ELR (cell line): Measurements from ENCODE around the gene KIF9.
"Not testable (repeated sequence)": the region's sequence is repeated elsewhere in the genome, so short reads cannot be mapped to it uniquely, and the experiment has no call there.

Source experiments
- DNase-seq: peaks from one replicate; pipeline ENCODE4 v3.0.0-alpha.2; 2015; ENCODE audit warnings: low read depth

KIF9 gene

DNA sequence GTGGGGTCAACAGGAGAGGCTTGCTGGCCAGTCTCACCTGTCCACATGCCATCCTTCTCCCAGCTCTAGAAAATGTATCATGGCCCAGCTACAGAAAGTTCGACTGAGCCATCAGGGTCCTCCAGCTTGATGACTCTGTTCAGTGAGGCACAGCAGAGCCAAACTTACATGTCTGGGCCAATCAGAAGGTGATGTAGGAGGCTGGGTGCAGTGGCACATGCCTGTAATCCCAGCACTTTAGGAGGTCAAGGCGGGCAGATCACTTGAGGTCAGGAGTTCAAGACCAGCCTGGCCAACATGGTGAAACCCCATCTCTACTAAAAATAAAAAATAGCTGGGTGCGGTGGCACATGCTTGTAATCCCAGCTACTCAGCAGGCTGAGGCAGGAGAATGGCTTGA is 31.5 kb downstream of the KIF9 start:
- not testable (repeated sequence) for DNase-seq

DNA sequence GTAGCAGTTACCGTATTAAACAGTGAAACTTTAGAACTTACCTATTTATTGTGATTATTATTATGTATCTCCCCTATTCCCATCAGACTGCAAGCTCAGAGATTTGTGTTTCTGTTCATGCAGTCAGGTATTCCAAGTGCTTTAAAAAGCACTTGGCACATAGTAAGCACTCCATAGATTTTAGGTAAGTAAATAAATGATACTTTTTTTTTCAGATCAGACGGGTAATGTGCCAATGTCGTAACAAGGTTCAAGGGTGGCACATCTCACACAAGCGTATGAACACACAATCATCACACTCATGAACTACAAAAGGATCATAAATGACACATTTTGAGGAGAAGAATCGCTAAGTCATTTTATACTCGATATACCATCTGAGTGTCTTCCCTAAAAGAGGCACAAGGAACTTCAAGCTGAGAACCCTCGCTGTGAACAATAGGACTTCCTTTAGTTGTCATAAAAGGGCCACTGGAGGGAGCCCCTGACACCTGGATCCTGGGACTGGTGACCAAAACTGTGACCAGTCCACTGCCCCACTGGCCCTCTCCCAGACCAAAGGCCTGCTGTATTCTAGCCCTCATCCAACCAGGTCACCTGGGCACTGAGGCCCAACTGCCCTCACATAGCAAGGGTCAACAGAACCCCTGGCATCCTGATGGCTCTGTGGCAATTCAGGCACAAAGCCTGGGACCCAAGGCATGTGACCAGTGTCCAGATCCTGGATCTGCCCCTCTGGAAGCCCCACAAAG is 32.1 kb downstream of the KIF9 start:
- DNase-seq = peak; percentile 56

DNA sequence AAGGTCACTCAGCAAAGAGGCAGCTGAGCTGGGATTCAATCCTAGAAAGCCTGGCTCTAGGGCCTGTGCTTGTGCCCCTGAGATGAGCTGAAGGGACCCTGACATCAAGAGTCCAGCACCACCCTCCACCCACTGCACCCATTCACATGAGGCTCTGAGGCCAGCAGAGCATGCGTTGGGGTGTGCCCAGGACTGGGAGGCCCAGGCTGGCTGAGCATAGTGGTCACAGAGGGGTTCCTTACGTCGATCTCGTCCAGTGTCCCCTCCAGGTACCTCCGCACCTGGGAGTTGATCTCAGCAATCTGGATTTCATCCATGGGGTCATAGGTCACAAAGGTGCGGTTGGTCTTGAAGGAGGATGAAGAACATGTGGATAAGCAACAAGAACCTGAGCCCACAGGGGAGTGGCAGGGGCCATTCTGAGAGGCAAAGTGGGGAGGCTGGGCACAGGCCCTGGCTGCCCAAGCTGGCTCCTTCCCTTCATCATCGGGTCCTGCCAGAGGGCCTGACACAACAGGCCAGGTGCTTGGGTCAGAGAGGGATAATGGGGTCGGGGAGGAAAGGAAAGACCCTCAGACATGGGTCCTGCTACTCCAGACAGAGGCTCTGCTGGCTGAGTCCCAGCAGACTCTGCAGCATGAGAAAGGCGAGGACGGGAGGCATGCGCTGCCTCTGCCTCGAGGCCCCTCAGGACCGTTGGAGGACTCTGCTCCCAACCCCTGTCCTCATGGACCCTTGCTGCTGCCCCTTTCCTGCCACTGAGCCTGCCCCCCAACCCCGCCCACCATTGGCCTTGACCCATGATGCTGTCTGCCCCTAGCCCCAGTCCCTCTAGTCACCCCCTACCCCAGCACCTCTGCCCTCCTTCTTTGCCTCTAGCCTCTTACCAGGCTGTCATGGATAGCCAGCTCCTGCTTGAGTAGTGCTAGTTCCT is 35.2 kb downstream of the KIF9 start:
- DNase-seq = no peak

DNA sequence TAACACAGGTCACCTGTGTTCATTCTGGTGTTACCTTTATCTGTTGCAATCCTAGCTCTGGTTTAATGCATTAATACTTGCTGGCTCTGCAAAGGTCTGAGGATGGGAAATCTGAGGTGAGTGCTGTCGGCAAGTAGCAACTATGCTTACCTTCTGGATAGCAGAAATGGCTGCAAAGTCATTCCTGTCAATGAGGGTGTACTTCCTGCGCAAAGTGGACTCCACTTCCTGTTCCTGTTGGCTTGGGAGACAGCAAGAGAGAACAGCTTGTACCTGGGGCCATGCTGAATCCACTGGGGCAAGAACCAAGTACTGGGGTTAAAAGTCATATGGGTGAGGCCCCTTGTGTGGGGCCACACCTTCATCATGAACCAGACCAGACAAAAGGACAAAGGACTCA is 37.3 kb downstream of the KIF9 start:
- no peak for DNase-seq

DNA sequence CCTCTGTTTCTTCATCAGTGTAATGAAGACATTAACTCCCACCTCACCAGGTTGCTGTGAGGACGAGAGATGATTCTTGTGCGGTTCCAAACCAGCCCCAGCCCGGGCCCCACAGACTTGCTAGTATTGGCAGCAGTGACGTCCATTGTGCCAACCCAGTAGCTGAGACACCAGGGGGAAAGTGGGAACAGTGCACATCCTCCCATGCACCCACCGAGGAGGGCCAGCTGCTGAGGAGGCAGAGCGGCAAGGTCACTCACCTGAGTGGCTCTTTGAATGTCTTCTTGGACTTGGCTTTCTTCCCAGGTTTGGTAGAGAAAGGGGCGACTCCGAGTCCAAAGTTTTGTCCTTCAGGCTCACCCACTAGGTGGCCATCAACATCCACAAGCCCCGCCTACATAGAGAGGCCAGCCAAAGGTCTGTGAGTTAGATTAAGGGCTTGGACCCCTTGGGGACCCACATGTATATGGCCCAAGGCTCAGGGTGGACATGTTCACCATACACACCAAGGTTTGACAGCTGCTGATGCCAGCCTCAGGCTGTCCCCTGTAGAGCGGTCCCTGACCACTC is 38.0 kb downstream of the KIF9 start:
- DNase-seq = no peak

DNA sequence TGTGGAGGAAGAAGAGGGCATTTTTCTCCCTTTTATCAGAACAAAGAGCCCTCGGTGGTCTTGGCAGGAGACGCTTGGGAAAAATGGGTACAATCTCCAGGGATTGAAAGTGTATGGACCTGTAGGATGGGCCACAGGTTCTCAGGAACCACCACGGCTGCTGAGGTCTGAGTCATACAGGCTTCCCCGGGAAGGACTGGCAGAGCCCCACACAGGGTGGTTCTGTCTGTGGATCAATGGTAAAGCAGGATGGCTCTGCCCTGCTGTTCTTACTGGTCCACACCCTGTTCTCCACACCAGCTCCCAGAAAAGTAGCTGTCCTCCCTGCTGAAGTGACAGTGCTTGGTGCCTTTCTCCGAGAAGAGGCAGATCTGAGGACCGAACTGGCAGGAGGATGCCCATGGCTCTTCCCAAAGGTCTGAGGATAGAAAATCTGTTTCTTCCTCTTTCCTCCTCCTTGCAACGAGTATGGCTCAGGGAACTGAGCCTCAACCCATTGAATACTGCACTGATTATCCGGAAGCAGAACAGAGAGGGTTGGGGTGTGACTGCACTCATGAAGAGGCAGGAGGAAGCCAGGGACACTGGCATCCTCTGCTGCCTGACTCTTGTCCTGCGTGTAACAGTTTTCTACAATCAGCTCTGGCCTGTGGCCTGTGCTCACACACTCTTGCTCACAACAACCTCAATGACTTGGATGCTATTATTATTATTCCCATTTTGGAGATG is 39.0 kb downstream of the KIF9 start:
- DNase-seq = no peak

DNA sequence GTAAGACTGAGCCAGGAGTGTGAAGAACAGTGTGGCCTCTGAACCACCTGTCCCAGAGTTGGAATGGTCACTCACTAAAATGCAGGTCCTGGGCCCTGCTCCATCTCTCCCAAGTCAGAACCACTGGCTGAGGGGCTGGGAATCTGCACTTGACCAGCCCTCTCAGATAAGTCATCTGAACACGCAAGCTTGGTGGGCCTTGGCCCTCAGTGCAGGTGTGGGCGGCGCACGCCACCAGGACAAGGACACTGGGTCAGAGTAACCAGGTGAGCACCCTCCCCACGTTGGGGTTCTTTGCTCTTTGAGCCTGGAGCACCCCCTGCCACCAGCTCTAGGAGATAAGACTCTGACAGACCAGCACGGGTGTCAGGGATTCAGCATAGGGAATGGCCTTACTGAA is 42.7 kb downstream of the KIF9 start:
- no peak for DNase-seq

DNA sequence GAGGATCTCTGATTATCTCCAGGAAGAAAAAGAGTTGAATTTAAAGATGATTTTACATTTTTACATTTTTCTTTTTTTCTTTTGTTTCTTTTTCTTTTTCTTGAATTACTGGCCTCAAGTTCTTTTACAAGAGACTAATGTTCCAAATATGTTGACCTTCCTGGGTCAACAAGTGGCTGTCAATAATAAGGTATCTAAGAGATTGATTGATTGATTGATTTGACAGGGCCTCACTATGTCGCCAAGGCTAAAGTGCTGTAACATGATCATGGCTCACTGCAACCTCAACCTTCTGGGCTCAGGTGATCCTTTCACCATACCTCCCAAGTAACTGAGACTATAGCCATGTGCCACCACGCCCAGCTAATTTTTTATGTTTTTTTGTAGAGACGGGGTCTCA is 44.6 kb downstream of the KIF9 start:
- DNase-seq = no peak

DNA sequence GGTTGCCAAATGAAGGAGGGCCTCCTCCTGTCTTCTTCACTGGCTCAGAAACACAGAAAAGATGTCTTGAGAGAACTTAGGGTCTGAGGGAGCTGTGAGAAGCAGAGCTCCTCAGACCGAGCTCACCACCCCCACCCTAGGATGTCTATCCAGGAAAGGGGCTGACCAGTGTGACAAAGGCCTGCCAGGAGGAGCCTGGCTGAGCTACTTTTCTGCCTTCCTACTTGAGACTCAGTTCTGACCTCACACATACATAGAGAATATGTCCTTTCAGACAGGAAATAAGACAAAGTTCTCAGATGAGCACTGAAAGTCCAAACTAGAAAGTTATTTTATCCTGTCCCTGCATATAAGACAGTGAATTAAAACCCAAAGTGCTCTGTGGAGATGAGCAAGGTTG is 54.5 kb downstream of the KIF9 start:
- DNase-seq = no peak

DNA sequence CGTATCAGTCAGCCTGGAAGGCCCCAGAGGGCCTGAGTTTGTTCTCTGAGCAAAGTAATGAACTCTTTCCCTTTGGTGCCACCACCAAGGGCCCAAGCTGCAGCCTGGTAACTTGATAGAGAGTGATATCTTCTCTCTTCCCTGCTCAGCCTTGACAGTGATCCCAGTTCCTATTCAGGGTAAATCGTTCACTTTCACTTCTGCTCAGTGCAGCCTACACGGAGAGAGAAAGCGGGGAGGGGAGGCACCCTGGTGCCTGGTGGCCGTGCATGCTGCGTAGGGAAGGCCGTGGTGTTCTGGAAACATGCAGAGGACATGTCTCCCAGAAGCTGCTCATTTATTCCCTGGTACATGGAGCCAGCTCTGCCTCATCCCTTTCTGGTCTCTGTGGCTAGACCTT is 54.9 kb downstream of the KIF9 start:
- DNase-seq = no peak

DNA sequence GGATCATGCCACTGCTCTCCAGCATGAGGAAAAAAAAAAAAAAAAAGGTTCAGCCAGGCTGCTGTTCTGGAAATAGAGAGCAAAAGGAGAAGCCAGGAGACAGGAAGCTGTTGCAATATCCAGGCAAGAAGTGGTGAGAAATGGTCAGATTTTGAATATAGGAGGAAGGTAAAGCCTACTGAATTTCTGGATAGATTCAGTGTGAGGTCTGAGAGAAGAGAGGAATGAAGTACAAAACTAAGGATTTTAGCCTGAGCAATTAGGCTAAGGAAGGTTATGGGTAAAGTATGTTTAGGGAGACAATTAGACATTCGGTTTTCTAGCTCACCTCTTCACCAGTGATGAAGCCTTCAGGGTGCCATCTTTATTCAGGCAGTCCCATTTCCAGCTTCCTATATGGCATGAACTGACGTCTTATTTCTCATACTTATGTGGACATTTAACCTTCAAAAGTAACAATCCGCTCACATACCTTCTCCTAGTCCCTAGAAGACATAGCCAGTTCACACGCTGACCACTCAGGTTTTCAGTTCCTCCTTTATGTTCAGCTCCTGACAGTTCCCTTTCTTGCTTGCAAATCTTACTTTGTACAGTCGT is 57.2 kb downstream of the KIF9 start:
- no peak for DNase-seq

DNA sequence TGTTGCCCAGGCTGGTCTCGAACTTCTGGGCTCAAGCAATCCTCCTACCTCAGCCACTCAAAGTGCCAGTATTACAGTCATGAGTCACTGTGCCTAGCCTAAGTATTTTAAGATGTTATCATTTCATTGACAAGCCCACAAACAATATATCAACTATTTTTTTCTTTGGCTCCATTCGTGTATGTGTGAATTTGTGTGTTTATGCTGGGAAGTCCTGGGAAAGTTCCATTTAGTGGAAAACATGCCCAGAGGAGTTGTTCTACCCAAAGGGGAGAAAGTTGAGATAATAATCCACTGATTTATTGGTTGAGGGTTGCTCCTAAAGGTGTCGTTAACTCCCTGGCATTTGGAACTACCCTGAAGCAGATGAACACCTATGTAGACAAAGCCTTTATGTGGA is 58.8 kb downstream of the KIF9 start:
- peak; percentile 7 for DNase-seq

DNA sequence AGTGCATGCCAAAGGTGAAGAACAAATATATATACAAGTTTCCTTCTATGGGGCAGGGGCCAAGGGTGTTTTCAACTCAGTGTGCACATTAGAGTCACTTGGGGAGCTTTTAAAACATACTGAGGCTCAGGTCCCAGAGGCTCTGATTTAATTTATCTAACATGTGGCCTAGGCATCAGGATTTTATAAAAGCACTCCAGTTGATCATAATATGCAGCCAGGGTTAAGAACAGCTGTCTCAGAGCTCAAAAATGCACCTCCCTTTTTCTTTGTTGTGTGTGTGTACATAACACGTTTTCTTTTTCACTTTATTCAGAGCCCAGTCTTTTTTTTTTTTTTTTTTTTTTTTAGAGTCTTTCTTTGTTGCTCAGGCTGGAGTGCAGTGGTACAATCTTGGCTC is 60.8 kb downstream of the KIF9 start:
- no peak for DNase-seq

DNA sequence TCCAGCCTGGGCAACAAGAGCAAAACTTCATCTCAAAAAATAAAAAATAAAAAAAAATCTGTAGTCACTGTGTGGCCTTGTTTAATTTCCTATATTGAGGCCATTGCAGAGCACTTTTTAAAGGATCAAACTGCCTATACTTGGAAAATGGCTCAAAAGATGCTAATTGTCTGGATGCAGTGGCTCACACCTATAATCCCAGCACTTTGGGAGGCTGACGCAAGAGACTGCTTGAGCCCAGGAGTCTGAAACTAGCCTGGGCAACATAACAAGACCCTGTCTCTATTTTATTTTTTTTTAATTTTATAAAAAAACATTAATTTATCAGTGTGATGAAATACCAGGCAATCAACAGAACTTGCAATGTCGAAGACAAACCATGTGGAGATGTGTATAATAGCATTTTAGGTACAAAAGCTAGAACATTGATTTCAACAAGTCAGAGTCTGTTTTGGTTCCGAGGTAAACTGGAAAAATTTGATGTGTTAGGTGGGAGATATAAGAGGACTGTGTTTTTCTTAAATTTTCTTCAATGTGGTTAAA is 71.7 kb downstream of the KIF9 start:
- no peak for DNase-seq

DNA sequence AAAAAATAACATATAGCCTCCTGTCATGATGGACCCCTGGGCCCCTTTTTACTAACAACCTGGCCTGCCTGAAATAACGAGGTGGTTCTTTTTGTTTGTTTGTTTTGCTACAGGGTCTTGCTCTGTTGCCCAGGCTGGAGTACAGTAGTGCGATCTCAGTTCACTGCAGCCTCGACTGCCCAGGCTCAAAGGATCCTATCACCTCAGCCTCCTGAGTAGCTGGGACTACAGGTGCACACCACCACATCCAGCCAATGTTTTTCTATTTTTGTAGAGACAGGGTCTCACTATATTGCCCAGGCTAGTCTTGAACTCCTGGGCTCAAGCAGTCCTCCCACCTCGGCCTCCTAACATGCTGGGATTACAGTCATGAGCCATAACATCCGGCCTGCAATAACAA is 76.6 kb downstream of the KIF9 start:
- not testable (repeated sequence) for DNase-seq

DNA sequence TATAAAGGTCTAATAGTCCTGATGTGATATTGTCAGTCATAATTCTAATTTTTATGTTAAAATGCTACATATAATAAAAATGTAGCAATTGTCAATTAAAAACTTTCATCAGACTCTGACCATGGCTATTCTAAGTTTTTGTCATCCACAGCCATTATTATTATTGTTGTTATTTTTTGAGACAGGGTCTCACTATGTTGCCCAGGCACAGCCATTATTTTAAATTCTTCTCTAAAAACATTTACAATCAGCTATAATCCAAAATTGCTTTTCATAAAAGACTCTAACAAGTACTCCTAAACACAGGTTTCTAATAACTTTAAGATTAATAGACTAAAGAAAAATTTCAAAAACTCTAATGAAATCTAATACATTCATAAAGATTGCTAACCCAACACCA is 77.7 kb downstream of the KIF9 start:
- DNase-seq = no peak

DNA sequence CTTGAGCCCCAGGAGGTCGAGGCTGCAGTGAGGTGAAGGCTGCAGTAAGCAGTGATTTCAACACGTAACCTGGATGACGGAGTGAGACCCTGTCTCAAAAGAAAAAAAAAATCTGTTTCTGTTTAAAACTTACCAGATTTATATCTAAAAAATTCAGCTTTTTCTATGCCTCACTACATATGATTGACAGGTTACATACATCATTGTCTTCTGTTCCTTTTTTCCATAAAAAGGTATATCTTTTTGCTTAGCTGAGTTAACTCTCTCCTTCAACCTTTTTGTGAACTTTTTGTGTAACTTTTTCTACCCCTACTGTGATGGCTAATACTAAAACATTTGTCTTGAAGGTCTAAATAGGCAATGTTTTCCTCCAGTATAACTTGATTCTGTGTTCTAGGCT is 80.1 kb downstream of the KIF9 start:
- DNase-seq = no peak

DNA sequence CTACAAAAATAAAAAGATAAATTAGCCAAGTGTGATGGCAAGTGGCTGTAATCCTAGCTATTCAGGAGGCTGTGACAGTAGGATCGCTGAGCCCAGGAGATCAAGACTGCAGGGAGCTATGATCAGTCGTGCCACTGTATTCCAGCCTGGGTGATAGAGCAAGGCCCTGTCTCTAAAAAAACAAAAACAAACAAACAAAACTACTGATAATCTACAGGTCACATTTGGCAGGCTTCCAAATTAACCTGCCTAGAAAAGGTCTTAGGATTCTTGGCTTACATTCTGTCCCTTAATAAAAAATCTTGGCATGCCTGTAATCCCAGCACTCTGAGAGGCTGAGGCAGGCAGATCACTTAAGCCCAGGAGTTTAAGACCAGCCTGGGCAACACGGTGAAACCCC is 85.3 kb downstream of the KIF9 start:
- no peak for DNase-seq

DNA sequence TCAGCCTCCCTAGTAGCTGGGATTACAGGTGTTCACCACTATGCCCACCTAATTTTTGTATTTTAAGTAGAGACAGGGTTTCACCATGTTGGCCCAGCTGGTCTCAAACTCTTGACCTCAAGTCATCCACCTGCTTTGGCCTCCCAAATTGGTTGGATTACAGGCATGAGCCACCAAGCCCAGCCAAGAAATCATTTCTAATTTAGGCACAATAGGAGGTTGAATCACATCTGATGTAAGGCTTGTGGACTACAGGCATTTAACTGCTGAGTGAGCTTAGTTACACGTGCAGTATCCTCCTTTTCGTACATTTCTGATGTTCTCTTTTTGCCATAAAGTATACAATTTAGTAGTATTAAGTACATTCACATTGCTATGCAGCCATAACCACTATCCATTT is 87.6 kb downstream of the KIF9 start:
- DNase-seq = no peak

DNA sequence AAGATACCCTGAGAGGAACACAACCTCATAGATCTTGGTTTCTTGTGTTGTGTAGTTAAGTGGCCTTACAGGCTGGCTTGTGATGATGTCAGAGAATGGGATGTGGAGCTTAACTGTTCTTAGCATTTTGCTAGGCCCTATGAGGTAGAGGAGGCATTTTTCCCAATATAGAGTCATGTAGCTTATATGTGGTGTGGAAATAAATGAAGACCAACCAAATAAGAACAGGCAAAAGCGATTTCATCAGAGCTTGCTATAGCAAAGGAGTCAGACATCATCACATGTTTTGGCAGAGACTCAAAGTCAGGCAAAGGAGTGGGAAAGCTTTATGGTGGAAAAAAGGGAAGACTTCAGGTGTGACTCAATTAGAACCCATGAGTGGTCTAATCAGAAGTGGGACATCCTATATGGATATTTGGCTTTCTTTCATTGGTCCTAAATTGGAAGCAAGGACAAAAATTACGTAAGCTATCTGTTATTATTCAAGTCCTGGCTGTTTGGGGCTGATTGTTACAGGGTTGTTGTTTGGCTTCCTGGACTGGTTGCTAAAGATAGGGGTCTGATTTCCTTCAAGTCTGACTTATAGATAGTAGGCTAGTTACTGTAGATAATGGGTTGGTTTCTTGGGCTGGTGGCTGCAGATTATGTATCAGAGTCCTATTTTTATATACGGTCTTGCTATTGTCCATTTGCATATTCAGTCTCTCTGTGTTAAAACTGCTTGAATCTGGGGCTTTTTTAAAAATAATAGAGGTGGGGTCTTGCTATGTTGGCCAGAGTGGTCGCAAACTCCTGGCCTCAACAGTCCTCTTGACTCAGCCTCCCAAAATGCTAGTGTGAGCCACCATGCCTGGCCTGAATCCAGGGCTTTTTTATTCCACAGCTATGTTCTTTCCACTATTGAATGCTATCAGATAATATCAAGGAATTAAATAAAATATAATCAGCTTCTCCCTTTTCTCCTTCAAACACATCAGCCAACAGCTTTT is 88.4 kb downstream of the KIF9 start:
- no peak for DNase-seq
